H1 (cell line): ENCODE measurements around the gene NRROS. TPM values are rescaled to one million over a fixed set of nuclear protein-coding genes. Genes with fewer than 3 reads are reported as not detected.

Experiments
- CTCF ChIA-PET: fragments of 300-600 bp; sonication (Branson Sonifier 250); formaldehyde crosslinking; loops from one replicate; lab custom pipeline; 2021; ENCODE audit not compliant: partially characterized antibody; lab: Charles Lee
- POLR2A ChIA-PET: fragments of 300-600 bp; sonication (Branson Sonifier 250); formaldehyde crosslinking; loops from one replicate; lab custom pipeline; 2021; ENCODE audit warnings: inconsistent platforms; ENCODE audit not compliant: partially characterized antibody; lab: Charles Lee
- DNase-seq, 2 experiments: peaks; one replicate each; pipeline versions ENCODE4 v3.0.0 to v3.0.0-alpha.2; 2010 to 2022; ENCODE audit warnings: low spot score in 2 of 2, low read depth in 1 of 2, mixed read lengths in 1 of 2
- FAIRE-seq: peaks from 2 replicates; lab custom pipeline; 2011; peaks lifted over from hg19 to GRCh38; lab: Jason Lieb, UNC
- H2AFZ ChIP-seq: 2 replicates; pipeline ENCODE4 v1.8.1; 2012; ENCODE audit warnings: low read length, inconsistent platforms
- H2AK5ac ChIP-seq: 2 replicates; pipeline ENCODE4 v1.6.1; 2013; ENCODE audit warnings: low read depth, low read length
- H2BK120ac ChIP-seq: replicated peaks from 2 replicates; pipeline ENCODE3; 2013; ENCODE audit warnings: low read depth, low read length, inconsistent platforms
- H2BK12ac ChIP-seq: 2 replicates; pipeline ENCODE4 v1.6.1; 2013; ENCODE audit warnings: low read depth, low read length
- H2BK15ac ChIP-seq: 2 replicates; pipeline ENCODE4 v1.6.1; 2013; ENCODE audit warnings: low read length
- H2BK20ac ChIP-seq: 2 replicates; pipeline ENCODE4 v1.6.1; 2013; ENCODE audit warnings: low read length
- H2BK5ac ChIP-seq: 2 replicates; pipeline ENCODE4 v1.6.1; 2013; ENCODE audit warnings: low read depth, low read length
- H3K14ac ChIP-seq: 2 replicates; pipeline ENCODE4 v1.6.1; 2013; ENCODE audit warnings: inconsistent platforms; ENCODE audit not compliant: insufficient read length
- H3K18ac ChIP-seq: 2 replicates; pipeline ENCODE4 v1.6.1; 2013; ENCODE audit warnings: low read length; ENCODE audit errors: extremely low read depth
- H3K23ac ChIP-seq: 2 replicates; pipeline ENCODE4 v1.6.1; 2013; ENCODE audit warnings: inconsistent platforms; ENCODE audit not compliant: insufficient read length
- H3K23me2 ChIP-seq: 2 replicates; pipeline ENCODE4 v1.6.1; 2013; ENCODE audit warnings: low read depth, low read length
- H3K27ac ChIP-seq: 2 replicates; pipeline ENCODE4 v1.6.1; 2011; ENCODE audit warnings: low read depth, low read length, inconsistent platforms
- H3K27me3 ChIP-seq, 4 experiments: replicated peaks in 1 of 4; 1 replicate in 1 of 4; 2 replicates in 3 of 4; pipeline versions ENCODE4 v1.6.1 to v1.8.1; 2011 to 2013; ENCODE audit warnings: low read length in 3 of 4, mild to moderate bottlenecking in 3 of 4, inconsistent platforms in 2 of 4, mixed read lengths in 2 of 4, moderate library complexity in 1 of 4; ENCODE audit not compliant: control insufficient read depth in 3 of 4, insufficient read depth in 3 of 4; ENCODE audit errors: extremely low read depth in 1 of 4
- H3K36me3 ChIP-seq, 4 experiments: 2 replicates each; pipeline versions ENCODE4 v1.6.1 to v1.8.1; 2011 to 2013; ENCODE audit warnings: mild to moderate bottlenecking in 4 of 4, low read length in 3 of 4, moderate library complexity in 2 of 4, control low read depth in 1 of 4, inconsistent platforms in 1 of 4; ENCODE audit not compliant: insufficient read depth in 4 of 4, control insufficient read depth in 2 of 4
- H3K4ac ChIP-seq: replicated peaks from 2 replicates; pipeline ENCODE3; 2013; ENCODE audit warnings: low read length, low read depth, mixed read lengths, inconsistent platforms; ENCODE audit not compliant: insufficient read length
- H3K4me1 ChIP-seq, 4 experiments: replicated peaks in 1 of 4; 1 replicate in 1 of 4; 2 replicates in 3 of 4; pipeline versions ENCODE4 v1.6.1 to v1.8.1; 2011 to 2013; ENCODE audit warnings: low read length in 3 of 4, inconsistent platforms in 2 of 4, mixed read lengths in 1 of 4; ENCODE audit not compliant: insufficient read depth in 4 of 4, control insufficient read depth in 3 of 4
- H3K4me2 ChIP-seq, 2 experiments: 2 replicates each; pipeline versions ENCODE4 v1.6.1 to v1.8.1; 2011 to 2013; ENCODE audit warnings: low read depth in 2 of 2, low read length in 2 of 2, control low read depth in 1 of 2, inconsistent platforms in 1 of 2, mild to moderate bottlenecking in 1 of 2; ENCODE audit not compliant: insufficient read depth in 1 of 2
- H3K4me3 ChIP-seq, 4 experiments: fragments of 200-600, 300-600 bp in 1 of 4; sonication (generic), shearing (Covaris generic), sonication (Bioruptor Twin) in 1 of 4; 2 replicates each; pipeline versions ENCODE4 v1.5.1 to v1.8.1; 2011 to 2016; ENCODE audit warnings: low read length in 4 of 4, low read depth in 3 of 4, control low read depth in 2 of 4, inconsistent platforms in 2 of 4, mild to moderate bottlenecking in 2 of 4, mixed read lengths in 1 of 4, moderate library complexity in 1 of 4; ENCODE audit not compliant: insufficient read depth in 2 of 4; ENCODE audit errors: extremely low read depth in 1 of 4
- H3K56ac ChIP-seq: replicated peaks from 2 replicates; pipeline ENCODE3; 2013; ENCODE audit warnings: low read depth, mild to moderate bottlenecking, mixed read lengths, low read length, inconsistent platforms; ENCODE audit not compliant: insufficient read length
- H3K79me1 ChIP-seq: 2 replicates; pipeline ENCODE4 v1.6.1; 2013; ENCODE audit warnings: low read depth, low read length, control low read depth
- H3K79me2 ChIP-seq, 2 experiments: 2 replicates each; pipeline versions ENCODE4 v1.6.1 to v1.8.1; 2012 to 2013; ENCODE audit warnings: low read length in 2 of 2, mild to moderate bottlenecking in 2 of 2, inconsistent platforms in 1 of 2; ENCODE audit not compliant: insufficient read depth in 2 of 2, control insufficient read depth in 1 of 2
- H3K9ac ChIP-seq, 4 experiments: replicated peaks in 1 of 4; 1 replicate in 1 of 4; 2 replicates in 3 of 4; pipeline versions ENCODE4 v1.6.1 to v1.8.1; 2011 to 2013; ENCODE audit warnings: low read depth in 3 of 4, low read length in 3 of 4, control low read depth in 2 of 4, mild to moderate bottlenecking in 2 of 4, moderate library complexity in 2 of 4, inconsistent platforms in 1 of 4; ENCODE audit errors: extremely low read depth in 1 of 4
- H3K9me3 ChIP-seq, 2 experiments: 2 replicates each; pipeline versions ENCODE4 v1.6.1 to v1.8.1; 2012 to 2013; ENCODE audit warnings: mild to moderate bottlenecking in 2 of 2, moderate library complexity in 2 of 2, control low read depth in 1 of 2, inconsistent platforms in 1 of 2, low read depth in 1 of 2, low read length in 1 of 2, mixed read lengths in 1 of 2; ENCODE audit not compliant: insufficient read depth in 2 of 2
- H4K20me1 ChIP-seq, 2 experiments: replicated peaks in 1 of 2; 2 replicates each; pipeline versions ENCODE3 to v1.8.1; 2011 to 2013; ENCODE audit warnings: inconsistent platforms in 2 of 2, low read length in 2 of 2, mild to moderate bottlenecking in 1 of 2; ENCODE audit not compliant: insufficient read depth in 2 of 2, control insufficient read depth in 1 of 2
- H4K5ac ChIP-seq: 2 replicates; pipeline ENCODE4 v1.6.1; 2013; ENCODE audit warnings: low read length, low read depth, mixed read lengths, inconsistent platforms; ENCODE audit not compliant: insufficient read length
- H4K8ac ChIP-seq: 2 replicates; pipeline ENCODE4 v1.8.0; 2013; ENCODE audit warnings: mild to moderate bottlenecking, moderate library complexity, low read length, inconsistent platforms; ENCODE audit not compliant: insufficient read depth; ENCODE audit errors: extremely low read depth
- H4K91ac ChIP-seq: replicated peaks from 2 replicates; pipeline ENCODE3; 2013; ENCODE audit warnings: low read length, mixed read lengths, inconsistent platforms; ENCODE audit not compliant: insufficient read length
- POLR2A ChIP-seq, 2 experiments: IDR thresholded peaks; 1 replicate in 1 of 2; 2 replicates in 1 of 2; pipeline ENCODE4 v1.6.1; 2011; ENCODE audit warnings: low read depth in 2 of 2, low read length in 2 of 2, mild to moderate bottlenecking in 2 of 2; ENCODE audit errors: control extremely low read depth in 1 of 2
- SAP30 ChIP-seq: fragments of 300-600 bp; sonication (generic); IDR thresholded peaks from 2 replicates; pipeline ENCODE4 v1.7.1; 2012; ENCODE audit warnings: low read length, moderate library complexity, mild to moderate bottlenecking, inconsistent platforms; ENCODE audit not compliant: insufficient read depth, insufficient replicate concordance
- WGBS, 2 experiments: shearing (Covaris generic) in 1 of 2; methylation state at CpG; one replicate each; pipeline versions ENCODE4 v1.1.6 to v1.1.7; 2013 to 2015; ENCODE audit warnings: low lambda C conversion rate in 2 of 2, mixed read lengths in 2 of 2, inconsistent platforms in 1 of 2, low coverage in 1 of 2, missing lambda C conversion rate in 1 of 2; ENCODE audit not compliant: insufficient replicate concordance in 2 of 2, insufficient coverage in 1 of 2, insufficient read length in 1 of 2; ENCODE audit errors: extremely low coverage in 1 of 2, missing lambda C conversion rate in 1 of 2; 5-methylcytosine and 5-hydroxymethylcytosine counted together
- polyA plus RNA-seq, 7 experiments: library from polyadenylated mRNA; depleted of rRNA in 3 of 7; stranded (reverse) in 5 of 7; unstranded in 2 of 7; fragments of >200 nt in 5 of 7; fragments of 200-250 nt in 2 of 7; gene quantifications; 1 replicate in 5 of 7; 2 replicates in 1 of 7; 4 replicates in 1 of 7; pipeline versions ENCODE4 v1.2.1 to v1.2.3, GENCODE V29; 2011 to 2013; ENCODE audit warnings: missing spikeins in 2 of 7, mixed read lengths in 2 of 7
- total RNA-seq: library from RNA; stranded (reverse); fragmentation: NEBNext Ultra II Directional; extraction: Animal tissue kit (Norgen Biotek cat#: 25700); gene quantifications from 2 replicates; pipeline ENCODE4 v1.2.1, GENCODE V29; 2021

Gene NRROS
- total and polyA plus RNA-seq, 2 of the 8 experiments (the other 6 are each of a cell fraction or from before 2014, with no cell fraction given): 5.3 to 7.3 TPM

- H3K18ac ChIP-seq: peak overlapping the region; percentile 89
- no peak overlapping the region; the same call in 1 of the 2 replicates for H4K8ac ChIP-seq
- FAIRE-seq: no peak
- H3K14ac ChIP-seq: no peak overlapping the region
- no peak overlapping the region for H3K9ac ChIP-seq
- no peaks in the 10 kb centered on the region for H3K79me2 ChIP-seq
- H3K4me3 ChIP-seq: no peak overlapping the region
- no peaks in the 10 kb centered on the region; the same call in 1 of the 2 replicates for H3K79me1 ChIP-seq
- CTCF ChIA-PET: interaction anchor here (1.0 to 1.6 kb wide), 3 partner anchors 11 to 51 kb away, joined by 3 read pairs; no protein-coding TSS in a partner anchor
- peak overlapping the region; percentile 34 for H4K5ac ChIP-seq
- H3K4ac ChIP-seq: peak overlapping the region; percentile 94
- peak overlapping the region; percentile 65 for H2BK120ac ChIP-seq
- H2BK20ac ChIP-seq: peak overlapping the region; percentile 93
- H3K27me3 ChIP-seq: peaks cover 0 to 2% (median under 1%) of the 10 kb centered on the region in 4 experiments; a peak in 4 of 7 replicates
- H3K23me2 ChIP-seq: peaks cover 6% of the 10 kb centered on the region
- H2AK5ac ChIP-seq: peak overlapping the region; percentile 71; the same call in 1 of the 2 replicates
- H3K9me3 ChIP-seq: no peaks in the 10 kb centered on the region
- H2BK12ac ChIP-seq: peak overlapping the region; percentile 70; the same call in 1 of the 2 replicates
- no peak for DNase-seq
- H3K23ac ChIP-seq: no peak overlapping the region
- no peak overlapping the region for H2AFZ ChIP-seq
- 94% methylated on average over 7 of the region's 12 CpGs; no CpG with 5 or more reads in 1 of the 2 experiments for WGBS, 2 experiments
- peak overlapping the region; percentile 68; the same call in 1 of the 2 replicates for H2BK5ac ChIP-seq
- no peaks in the 10 kb centered on the region for H3K36me3 ChIP-seq
- peak overlapping the region; percentile 63 for H4K91ac ChIP-seq
- peaks cover 5 to 16% (median 11%) of the 10 kb centered on the region in 4 experiments for H3K4me1 ChIP-seq
- H3K4me2 ChIP-seq: peak overlapping the region in 1 of 2 experiments; percentile 94; a peak in 2 of 4 replicates
- H4K20me1 ChIP-seq: no peaks in the 10 kb centered on the region
- 0 out of 3 replicates have a peak, but pooled peaks of 1 of the 2 experiments have one; percentile 28 for TF ChIP-seq POLR2A (IDR thresholded peaks at IDR 0.05; ENCODE audit: control extremely low read depth in 1 of 2, low read depth in 2 of 2, low read length in 2 of 2)
- no peak for TF ChIP-seq SAP30
- TF ChIP-seq, all 59 proteins: peak for 1
- Histone ChIP-seq H3K27ac (no peak overlapping the region), H2BK15ac (peak overlapping the region; percentile 98; the same call in 1 of the 2 replicates), H3K56ac (peak overlapping the region; percentile 23)
- POLR2A ChIA-PET: interaction anchor here (0.6 to 3.7 kb wide), 6 partner anchors 9 to 52 kb away, joined by 3 to 28 read pairs (median 4); no protein-coding TSS in a partner anchor
Measured at GRCh38 chr3:196633555-196634151, 5.8 kb upstream of the NRROS start.
